ENCODE data around the gene PARVB.

The PARVB gene, protein sequence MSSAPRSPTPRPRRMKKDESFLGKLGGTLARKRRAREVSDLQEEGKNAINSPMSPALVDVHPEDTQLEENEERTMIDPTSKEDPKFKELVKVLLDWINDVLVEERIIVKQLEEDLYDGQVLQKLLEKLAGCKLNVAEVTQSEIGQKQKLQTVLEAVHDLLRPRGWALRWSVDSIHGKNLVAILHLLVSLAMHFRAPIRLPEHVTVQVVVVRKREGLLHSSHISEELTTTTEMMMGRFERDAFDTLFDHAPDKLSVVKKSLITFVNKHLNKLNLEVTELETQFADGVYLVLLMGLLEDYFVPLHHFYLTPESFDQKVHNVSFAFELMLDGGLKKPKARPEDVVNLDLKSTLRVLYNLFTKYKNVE

DNA sequence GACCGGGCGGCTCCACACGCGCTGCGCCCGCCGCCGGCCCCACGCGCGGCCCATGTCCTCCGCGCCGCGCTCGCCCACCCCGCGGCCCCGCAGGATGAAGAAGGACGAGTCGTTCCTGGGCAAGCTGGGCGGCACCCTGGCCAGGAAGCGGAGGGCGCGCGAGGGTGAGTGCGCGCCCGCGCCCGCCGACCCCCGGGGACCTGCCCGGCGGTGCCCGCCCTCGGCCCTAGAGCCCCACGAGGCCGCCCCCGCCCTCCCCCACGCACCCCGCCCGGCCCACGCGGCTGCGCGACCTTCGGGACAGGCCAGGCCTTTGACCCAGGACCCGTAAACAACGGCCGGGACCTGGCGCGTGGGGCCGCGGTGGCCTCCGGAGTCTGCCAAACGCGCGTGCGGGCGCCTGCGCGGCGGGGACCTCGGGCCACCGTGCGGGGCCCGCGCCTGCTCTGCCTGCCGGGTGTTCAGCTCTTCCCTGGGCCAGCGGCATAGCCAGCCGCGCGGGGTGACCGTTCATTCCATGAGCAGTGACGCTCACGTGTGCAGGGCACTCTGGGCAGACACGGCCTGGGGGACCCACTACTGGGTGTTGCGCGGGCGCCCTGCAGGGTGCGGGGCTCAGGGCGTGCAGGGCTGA is at the start of gene PARVB:
Gene PARVB, plus strand, starts transcription at position 15 of the 634 bp plus-strand sequence. Its CDS starts 38 bp downstream, at position 53.
- no peak for DNase-seq

DNA sequence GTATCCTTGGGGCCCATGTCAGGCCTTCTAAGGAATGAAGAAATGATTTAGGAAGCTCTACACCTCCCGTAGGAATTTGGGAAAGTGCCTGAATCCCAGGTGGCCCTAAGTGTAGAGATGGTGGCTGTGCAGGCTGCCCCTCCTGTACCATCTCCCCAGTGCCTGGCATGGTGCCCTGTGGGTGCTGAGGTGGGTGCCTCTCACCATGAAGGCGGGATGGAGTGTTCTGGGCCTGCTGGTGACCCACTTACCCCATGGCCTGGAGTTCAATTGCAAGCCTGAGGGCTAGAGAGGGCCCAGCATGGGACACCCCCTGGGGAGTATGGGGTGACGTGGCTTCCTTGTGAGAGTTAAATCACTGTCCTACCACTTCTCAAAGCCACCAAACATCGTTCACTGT is 49.1 kb upstream of the PARVB start:
- no peak for DNase-seq

DNA sequence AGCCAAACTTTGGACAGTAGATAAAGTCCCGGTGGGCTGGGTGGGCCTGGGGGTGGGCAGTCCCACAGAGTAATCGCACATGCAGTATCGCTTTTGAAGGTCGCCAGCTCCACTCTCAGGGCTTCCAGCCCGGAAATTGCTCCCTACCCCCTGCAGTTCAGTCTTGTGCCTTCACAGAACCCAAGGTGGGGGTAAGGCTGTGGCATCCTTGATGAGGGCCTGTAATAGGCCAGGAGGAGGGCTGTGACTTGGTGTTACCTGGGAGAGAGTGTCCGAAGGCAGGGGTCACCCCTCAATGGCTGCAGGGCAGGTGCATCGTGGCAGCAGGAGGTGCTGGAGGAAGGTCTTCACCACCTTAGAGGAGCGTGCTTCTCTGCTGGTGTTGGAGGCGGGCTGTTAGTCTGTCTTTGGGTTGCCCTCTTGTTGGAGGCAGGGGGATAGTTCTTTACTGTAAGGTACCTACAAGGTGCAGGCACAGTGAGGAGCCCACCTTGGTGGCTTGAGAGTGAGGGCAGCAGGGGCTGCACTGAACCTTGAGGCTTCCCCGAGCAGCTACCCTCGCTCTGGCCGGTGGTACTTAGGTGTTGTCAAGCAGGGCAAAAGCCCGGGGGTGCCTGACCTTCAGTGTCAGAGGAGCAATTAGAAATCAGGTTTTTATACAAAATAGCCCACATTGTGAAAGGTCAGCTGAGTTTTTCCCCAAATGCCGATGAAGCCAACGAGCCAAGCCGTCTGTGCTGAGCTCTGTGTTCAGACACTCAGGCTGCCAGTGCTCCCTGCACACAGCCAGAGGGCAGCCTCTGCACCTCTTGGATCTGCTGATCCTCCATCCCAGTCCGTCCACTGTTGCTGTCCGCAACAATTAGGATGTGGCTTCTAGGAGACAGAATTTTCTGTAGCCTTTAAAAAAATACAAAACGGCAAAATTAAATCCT is 47.0 kb upstream of the PARVB start:
- no peak for DNase-seq

DNA sequence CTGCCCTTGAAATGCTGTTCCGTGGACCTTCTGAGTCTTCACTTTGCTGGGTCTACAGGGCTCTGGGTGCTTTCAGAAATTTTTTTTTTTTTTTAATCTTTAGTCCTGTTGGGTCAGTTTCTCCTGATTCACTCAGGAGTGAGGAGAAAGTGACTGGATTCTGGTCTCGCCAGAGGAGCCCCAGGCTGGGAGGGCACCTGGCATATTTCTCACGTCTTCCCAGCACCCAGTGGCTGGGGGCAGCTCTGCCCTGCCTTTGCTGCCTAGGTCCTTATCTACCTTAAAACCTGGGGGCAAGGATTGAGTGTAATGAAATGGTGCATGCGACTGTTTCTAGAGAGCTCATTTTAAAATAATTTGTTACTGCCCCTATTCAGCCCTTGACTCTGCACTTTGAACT is 45.5 kb upstream of the PARVB start:
- DNase-seq = no peak

DNA sequence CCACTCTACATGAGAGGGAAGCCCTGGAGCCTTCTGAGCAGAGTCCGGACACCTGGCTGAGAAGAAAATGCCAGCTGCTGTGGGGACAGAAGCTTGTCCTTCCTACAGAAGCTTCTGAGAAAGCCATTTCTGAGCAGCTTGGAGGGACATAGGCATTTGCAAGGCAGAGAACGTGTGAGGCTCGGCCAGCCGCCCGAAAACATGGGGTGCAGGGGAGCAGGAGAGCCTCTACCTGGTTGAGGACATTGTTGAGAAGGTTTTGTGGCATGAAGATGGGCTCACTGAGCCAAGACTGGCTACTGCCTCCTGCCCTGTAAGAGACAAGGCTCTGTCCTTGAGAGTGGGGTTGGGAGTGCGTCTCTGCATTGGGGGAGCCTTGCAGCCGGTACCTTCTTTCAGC is 43.5 kb upstream of the PARVB start:
- no peak for DNase-seq

DNA sequence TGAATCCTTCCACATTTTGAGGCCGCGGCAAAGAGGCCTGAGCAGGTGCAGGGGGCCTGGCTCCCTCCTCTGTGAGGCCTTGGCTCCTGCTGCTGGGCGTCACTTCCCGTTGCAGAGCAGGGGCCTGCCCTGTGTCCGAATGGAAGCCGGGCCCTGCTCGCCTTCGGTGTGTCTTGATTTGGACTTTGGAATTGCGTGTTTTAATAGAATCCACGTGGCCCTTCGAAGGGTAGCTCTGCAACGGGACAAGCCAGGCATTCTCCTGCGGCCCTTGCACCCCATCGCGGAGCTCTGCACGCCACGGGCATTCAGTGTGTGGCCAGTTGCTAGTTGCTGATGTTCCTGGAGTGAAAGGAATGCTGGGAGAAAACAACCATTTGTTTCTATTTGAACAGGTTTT is 43.1 kb upstream of the PARVB start:
- no peak for DNase-seq

DNA sequence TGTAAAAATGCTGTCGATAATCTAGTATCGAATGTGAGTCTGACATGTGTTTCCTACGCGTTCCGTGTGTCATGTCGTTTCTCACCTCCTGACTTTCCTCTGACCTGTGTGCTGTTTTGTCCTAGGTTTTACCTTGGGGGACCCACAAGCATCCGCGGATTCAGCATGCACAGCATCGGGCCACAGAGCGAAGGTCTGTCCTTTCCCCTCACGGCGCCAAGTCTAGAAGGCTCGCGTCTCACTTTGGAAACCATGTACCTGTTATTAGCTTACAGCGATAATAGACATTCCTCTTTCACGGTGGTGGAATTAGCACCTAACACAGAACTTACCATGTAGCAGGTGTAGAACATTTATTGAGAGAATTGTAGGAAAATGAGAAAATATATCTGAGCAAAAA is 40.3 kb upstream of the PARVB start:
- no peak for DNase-seq

DNA sequence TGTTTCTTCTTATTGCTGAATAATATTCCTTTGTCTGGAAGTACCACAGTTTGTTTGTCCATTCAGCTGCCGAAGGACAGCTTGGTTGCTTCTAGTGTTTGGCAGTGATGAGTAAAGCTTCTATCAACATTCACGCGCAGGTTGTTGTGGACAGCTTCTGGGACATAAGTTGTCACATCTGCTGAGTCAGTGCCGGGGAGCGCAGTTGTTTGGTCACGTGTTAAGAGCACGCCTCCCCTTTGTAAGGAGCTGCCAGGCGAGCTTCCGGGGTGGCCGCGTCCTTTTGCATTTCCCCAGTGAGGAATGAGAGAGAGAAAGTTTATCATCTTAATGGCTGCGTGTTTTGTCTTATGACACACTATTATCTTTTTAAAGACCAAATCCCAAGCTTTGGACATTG is 38.6 kb upstream of the PARVB start:
- DNase-seq = no peak

DNA sequence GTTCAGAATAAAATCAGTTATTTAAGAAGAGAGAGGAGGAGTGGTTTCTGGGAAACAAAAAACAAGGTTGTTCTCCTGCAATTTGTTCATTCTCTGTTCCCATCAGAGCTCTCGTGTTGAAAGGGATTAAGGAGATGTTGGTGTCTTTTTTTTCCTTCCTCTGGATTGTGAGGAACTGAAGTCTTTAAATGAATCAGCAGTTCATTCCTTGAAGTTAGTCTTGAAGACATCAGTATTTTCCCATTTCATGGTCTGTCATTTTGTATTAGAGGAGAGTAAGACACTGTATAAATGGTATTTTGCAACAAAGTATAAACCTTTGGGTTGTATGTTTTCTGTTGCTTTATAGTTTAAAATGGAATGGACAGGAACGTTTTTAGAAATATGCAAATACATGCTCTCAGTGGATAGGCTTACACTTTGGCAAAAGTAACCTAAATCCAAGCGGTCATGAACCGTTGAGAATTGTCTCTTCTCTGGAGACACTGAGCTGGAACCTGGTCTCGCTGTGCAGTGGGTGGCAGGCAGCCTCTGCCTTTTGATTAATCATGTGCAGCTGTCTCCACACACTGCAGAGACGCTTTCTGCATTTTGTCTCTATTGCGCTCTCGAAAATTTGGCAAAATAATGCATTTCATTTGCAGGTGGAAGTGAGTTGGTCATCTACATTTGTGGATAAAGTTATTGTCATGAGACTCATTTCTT is 35.8 kb upstream of the PARVB start:
- DNase-seq = no peak

DNA sequence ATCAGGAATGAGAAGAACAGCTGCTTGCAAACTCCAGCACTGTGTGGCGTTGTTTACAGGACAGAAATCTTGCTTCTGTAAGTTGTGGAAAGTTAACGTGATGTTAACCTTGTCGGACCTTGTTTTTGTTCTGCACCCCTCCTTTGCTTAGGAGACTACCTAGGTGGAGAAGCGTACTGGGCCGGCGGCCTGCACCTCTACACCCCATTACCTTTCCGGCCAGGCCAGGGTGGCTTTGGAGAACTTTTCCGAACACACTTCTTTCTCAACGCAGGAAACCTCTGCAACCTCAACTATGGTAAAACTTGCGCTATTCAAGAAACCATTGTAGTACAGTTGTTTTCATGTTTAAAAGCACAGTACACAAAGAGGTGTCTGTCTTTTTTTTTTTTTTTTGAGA is 35.1 kb upstream of the PARVB start:
- DNase-seq = no peak

DNA sequence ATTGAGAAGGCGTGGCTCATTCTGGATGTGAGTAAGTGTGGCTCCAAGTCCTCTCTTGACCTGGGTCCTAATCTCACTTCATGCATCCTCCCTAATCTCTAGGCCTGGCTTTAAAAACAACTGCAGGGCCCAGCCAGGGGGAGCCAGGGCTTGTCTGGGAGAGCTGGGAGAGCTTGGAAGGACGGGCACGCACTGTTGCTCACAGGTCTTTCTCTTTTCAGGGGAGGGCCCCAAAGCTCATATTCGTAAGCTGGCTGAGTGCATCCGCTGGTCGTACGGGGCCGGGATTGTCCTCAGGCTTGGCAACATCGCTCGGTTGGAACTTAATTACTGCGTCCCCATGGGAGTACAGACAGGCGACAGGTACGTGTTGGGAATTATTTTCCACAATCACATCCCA is 34.1 kb upstream of the PARVB start:
- no peak for DNase-seq

DNA sequence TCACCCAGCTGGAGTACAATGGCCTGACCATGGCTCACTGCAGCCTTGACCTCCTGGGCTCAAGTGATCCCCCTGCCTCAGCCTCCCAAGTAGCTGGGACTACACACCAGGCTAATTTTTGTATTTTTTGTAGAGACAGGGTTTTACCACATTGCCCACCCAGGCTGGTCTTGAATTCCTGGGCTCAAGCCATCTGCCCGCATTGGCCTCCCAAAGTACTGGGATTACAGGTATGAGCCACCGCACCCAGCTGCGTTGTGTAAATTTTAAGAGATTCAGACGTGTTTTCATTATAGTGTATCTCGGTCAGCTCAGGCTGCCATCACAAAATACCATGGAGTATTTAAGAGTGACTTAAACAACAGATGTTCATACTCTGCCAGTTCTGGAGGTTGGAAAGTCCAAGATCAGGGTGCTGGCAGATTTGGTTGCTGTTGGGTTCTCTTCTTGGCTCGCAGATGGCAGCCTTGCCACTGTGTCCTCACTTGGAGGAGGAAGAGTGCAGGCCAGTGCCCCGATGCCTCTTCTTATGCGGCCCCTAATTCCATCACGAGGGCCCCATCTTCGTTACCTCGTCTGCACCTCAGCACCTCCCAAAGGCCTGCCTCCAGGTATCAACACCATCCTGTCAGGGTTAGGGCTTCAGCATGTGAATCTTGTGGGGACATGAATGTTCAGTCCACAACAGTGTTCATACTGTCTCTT is 32.6 kb upstream of the PARVB start:
- no peak for DNase-seq

DNA sequence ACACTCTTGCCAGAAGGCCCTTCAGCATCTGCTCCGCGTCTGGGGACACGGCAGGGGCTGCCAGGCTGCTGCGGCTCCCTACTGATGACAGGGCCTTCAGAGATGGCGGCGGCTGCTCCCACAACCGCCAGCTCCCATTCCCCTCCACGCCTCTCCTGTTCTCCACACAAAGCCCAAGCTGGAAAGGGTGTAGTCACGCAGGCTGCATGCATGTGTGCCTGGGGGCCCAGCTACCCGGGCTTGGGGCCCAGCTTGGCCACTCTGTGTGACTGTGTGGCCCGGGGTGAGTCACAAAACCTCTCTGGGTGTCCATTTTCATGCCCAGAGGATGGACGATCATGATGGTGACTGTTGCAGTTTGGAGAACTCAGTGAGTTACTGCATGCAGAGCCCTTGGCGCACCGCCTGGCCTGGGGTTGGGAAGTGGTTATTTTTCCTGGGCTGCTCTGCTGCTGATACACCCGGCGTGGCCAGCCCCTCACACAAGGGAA is 31.7 kb upstream of the PARVB start:
- no peak for DNase-seq

DNA sequence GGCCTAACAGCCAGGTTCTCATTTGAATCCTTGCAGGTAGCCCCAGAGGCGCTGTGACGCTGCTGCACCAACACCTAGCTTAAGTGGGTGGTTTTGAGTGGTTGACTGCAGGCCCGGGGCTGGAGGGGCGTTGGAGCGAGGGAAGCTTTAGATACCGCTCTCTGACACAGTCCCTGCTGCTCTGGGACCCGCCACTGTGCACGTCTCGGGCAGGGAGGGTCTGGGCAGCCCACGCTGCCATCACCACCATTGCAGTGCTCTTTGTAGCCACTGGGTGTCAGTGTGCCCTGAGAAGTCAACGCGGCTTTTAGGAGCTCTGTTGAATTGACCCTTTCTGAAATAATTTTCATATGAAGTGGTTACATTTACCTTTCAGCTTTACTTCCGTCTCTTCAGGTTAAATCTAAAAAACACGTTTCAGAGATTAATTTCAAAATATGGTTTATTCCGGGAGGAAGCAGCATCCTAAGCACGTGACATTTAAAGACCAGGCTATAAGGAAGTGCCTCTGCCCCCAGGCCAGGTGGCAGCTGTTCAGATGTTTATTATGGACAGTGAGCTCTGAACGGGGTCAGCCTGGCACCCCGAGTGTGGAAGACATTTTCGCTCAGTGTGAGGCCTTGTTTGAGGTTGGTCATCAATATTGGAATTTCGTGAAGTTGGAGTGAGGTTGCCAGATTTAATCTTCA is 30.9 kb upstream of the PARVB start:
- no peak for DNase-seq

DNA sequence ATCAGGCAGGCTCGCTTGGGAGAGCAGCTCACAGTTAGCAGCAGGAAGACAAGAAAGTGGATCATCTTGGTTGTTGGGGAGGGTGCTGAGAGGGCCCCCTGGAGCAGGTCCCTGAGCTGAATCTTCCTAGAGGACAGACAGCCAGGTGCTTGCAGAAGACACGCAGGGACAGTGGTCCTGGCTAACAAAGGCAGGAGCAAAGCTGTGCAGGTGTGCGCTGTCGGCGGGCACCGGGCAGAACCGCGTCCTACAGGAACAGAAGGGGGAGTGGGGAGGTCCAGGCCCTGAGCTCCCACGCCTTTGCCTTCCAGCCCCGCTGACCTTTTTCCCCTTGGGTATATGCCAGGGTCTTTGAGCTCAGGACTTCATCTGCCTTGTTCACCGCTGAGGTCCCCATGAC is 30.1 kb upstream of the PARVB start:
- no peak for DNase-seq

DNA sequence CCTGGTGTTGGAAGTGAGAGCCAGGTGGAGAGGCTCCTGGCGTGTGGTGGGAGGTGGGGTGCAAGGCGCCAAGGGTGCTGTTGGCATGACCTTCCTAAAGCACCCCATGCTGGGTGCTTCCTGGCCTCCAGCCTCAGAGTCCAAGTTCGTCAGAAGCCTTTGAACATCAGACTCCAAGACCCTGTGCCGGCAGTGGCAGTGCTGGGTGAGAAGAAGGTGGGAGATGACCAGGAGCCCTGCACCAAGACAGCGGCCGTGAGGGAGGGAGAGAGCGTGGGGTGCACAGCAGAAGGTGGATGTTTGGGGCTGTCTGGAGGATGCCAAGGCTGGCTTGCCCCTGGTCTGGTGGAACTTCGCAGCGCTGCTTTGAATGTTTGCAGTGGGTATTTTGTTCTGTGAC is 29.7 kb upstream of the PARVB start:
- DNase-seq = no peak

DNA sequence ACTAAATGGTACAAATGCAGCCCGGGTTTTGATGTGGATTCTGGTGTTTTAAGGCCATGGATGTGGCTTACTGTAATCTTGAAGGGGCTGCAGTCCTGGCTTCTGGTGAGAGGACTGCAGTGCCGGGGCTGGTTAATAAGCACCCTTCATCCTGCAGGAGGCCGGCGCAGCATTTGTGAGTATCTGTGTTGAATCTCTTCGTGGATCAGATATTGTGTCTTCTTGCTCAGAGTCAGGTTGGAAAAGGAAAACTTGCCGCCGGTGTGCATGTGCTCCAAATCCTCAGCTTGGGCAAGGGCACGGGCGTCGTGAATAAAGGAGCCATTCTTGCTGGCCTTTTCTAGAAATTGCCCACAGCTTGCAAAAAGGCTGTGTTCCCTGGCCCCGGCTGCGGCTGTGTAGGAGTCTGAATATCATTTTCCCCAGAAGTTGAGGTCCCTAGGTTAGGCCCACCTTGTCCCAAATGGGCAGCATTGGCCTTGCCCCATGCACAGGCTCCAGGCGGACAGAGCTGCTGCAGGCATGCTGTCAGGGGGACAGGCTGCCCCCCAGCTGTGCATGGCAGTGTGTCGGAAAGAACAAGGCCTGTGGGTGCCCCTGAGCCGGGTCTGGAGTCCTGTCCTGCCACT is 28.9 kb upstream of the PARVB start:
- no peak for DNase-seq

DNA sequence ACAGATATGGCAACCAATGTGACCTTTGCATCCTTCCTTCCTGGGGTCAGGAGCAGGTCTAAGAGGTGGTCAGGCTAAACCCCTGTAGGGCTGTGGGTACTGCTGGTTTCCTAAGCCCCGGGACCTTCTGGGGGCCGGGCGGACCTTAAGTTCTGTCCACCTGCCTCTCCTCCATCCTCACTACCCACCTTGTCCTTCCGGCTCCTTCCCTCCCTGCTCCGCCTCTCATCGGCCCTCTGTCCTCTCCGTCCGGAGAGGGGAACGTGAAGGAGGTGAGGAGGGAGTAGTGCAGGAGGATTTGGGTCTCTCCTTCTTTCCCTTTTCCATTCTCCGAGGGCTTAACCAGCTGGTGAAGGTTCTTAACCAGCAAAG is 28.3 kb upstream of the PARVB start:
- DNase-seq = no peak

DNA sequence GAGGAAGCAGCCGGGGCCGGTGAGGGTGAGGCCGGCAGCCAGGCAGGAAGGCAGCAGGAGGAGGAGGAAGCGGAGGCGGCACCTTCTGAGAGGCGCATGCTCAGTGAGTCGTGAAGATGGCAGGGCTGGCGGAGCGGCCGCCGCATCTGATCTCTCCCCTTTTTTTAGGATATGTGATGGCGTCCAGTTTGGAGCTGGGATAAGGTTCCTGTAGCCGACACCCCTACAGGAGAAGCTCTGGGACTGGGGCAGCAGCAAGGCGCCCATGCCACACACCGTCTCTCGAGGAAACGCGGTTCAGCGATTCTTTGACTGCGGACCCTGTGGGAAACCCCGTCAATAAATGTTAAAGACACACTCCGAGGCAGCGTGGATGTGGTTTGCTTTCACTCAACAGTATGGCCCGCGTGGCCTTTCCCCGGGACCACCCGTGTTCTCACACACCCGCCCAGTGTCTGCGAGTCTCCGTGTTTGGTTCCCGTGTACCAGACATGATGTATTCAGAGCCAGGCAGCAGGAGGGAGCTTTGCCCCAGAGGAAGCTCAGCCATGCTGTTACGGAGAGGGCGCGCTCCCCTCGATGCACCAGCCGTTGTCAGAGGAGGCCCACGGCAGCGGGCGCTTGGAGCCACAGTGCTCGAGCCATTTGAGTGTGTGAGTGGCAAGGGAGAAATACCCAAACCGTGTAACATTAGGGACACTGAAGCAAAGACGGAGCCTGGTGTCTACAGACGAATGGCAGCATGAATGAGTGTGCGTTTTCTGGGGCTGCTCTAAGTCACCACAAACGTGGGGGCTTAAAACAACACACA is 27.7 kb upstream of the PARVB start:
- no peak for DNase-seq

DNA sequence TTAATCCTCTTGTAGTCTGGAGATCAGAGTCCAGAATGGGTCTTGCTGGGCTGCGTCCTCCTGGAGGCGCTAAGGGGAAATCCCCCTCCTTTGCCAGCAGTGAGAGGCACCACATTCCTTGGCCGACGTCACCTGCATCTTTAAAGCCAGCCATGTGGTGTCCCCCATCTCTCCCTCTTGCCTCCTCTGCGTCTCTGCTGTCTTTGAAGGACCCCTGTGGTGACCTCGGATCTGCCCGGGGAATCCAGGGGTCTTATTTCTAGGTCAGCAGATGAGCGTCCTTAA is 27.2 kb upstream of the PARVB start:
- no peak for DNase-seq
